ENCODE measurements around the gene KRTAP7-1. TPM values are rescaled to one million over a fixed set of nuclear protein-coding genes. Genes with fewer than 3 reads are reported as not detected.

KRTAP7-1 gene
- total and polyA plus RNA-seq, 10 of the 15 experiments (the other 5 are each of a cell fraction or from before 2014, with no cell fraction given) = not detected

DNA sequence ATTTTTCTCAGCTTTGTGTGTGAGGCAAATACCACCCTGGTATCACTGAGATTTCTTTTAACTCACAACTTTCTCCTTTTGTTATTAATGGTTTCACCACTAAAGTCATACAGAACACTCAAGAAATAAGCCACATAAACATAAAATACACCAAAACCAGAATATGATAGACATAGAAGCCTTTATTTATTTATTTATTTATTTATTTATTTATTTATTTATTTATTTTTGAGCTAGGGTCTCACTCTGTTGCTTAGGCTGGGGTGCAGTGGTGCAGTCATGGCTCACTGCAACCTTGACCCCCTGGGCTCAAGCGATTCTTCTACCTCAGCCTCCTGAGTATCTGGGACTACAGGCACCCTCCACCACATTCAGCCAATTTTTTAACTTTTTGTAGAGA lies 29.0 kb downstream of the KRTAP7-1 start:
- RAD21 ChIA-PET (ENCODE audit: unreplicated experiment) = no interaction called here
- no peak for ATAC-seq
- Histone ChIP-seq H4K20me1 (ENCODE audit: control insufficient read depth, insufficient read depth) (no peaks in the 10 kb centered on the region), H3K27ac (ENCODE audit: control insufficient read depth, insufficient read depth) (no peak overlapping the region), H3K9ac (ENCODE audit: control insufficient read depth, insufficient read depth, low read length) (no peak overlapping the region), H3K4me3 (no peak overlapping the region), H3K79me2 (ENCODE audit: control insufficient read depth, insufficient read depth, low read length) (no peaks in the 10 kb centered on the region), H3K36me3 (ENCODE audit: control insufficient read depth in 2 of 2, insufficient read depth in 2 of 2, low read length in 1 of 2) (no peaks in the 10 kb centered on the region), H3K9me3 (replicated peaks; ENCODE audit: control insufficient read depth, insufficient read depth, low read length) (no peaks in the 10 kb centered on the region), H3K27me3 (replicated peaks in 1 of 2; ENCODE audit: control insufficient read depth in 2 of 2, insufficient read depth in 2 of 2, low read length in 1 of 2) (no peaks in the 10 kb centered on the region), H3K4me1 (ENCODE audit: control insufficient read depth, insufficient read depth, low read length) (no peaks in the 10 kb centered on the region), H3K4me2 (ENCODE audit: control insufficient read depth, insufficient read depth) (no peak overlapping the region), H2AFZ (ENCODE audit: control insufficient read depth, low read depth, low read length) (no peak overlapping the region)
- 0% methylated on average over 1 of the region's 1 CpG for WGBS (ENCODE audit: insufficient coverage, insufficient replicate concordance, low lambda C conversion rate, missing lambda C conversion rate)
- POLR2A ChIA-PET = no interaction called here
- SMC1A ChIA-PET (ENCODE audit: uncharacterized antibody, unreplicated experiment) = no interaction called here
- CTCF ChIA-PET = no interaction called here
- BruUV-seq (replicated peaks) = no TSS peak
- DNase-seq (ENCODE audit: low read depth, low spot score) = no peak
- FAIRE-seq = no peak
- in situ Hi-C loops (cut with MboI) = no loop called here
- TF ChIP-seq RAD21 (IDR thresholded peaks at IDR 0.05; ENCODE audit: insufficient read depth, low read depth, low read length) (no peak), ZSCAN29 (IDR thresholded peaks at IDR 0.05) (no peak), SRF (IDR thresholded peaks at IDR 0.05; ENCODE audit: low read depth in 2 of 2, low read length in 2 of 2) (no peak), RB1 (IDR thresholded peaks at IDR 0.05; ENCODE audit: borderline replicate concordance) (no peak), NFYB (IDR thresholded peaks at IDR 0.05; ENCODE audit: insufficient read depth, low read depth, low read length) (no peak), ZZZ3 (IDR thresholded peaks at IDR 0.05; ENCODE audit: control insufficient read depth, insufficient read length, low read depth) (no peak)
- intact Hi-C loops (cut with micrococcal nuclease; ENCODE audit: unreplicated experiment) = no loop called here

DNA sequence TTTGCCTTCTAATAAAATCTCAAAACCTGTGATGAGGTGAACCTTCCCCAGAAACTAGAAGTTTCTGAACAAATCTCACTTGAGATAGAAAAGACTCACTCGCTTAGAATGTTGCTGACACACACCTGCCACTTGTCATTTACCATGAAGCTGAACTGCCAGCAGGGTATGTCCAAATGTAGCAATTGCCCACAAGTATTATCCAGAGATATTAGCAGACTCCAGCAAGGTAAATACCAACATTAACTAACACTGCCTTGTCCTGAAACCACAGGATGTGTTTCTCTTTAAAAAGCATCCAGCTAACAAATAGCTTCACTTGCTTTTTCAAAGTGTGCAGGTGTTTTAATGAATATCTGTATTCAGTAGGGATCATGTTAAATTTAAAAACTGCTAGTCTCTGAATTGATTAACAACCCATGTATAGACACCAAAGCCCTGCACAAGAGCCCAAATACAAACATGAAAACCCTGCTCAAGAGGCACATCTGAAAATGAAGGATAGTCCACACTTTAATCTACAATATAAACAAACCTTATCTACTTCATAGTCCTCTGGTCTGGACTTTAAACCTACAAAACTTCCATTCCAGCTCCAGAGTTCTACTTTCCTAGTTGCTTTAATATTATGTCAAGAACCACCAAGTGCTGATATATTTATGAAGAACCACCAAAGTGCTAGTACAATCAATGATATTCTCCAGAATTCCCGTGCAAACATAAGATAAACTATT lies 35.8 kb downstream of the KRTAP7-1 start:
- RAD21 ChIA-PET (ENCODE audit: unreplicated experiment) = no interaction called here
- Histone ChIP-seq H3K9me3 (replicated peaks; ENCODE audit: control insufficient read depth, insufficient read depth, low read length) (no peaks in the 10 kb centered on the region), H3K27ac (ENCODE audit: control insufficient read depth, insufficient read depth) (no peak overlapping the region), H3K79me2 (ENCODE audit: control insufficient read depth, insufficient read depth, low read length) (no peaks in the 10 kb centered on the region), H3K9ac (ENCODE audit: control insufficient read depth, insufficient read depth, low read length) (no peak overlapping the region), H2AFZ (ENCODE audit: control insufficient read depth, low read depth, low read length) (no peak overlapping the region), H3K4me2 (ENCODE audit: control insufficient read depth, insufficient read depth) (no peak overlapping the region), H3K4me1 (ENCODE audit: control insufficient read depth, insufficient read depth, low read length) (no peaks in the 10 kb centered on the region), H3K36me3 (ENCODE audit: control insufficient read depth in 2 of 2, insufficient read depth in 2 of 2, low read length in 1 of 2) (no peaks in the 10 kb centered on the region), H3K27me3 (replicated peaks in 1 of 2; ENCODE audit: control insufficient read depth in 2 of 2, insufficient read depth in 2 of 2, low read length in 1 of 2) (no peaks in the 10 kb centered on the region), H3K4me3 (no peak overlapping the region), H4K20me1 (ENCODE audit: control insufficient read depth, insufficient read depth) (no peaks in the 10 kb centered on the region)
- CTCF ChIA-PET = no interaction called here
- in situ Hi-C loops (cut with MboI) = no loop called here
- intact Hi-C loops (cut with micrococcal nuclease; ENCODE audit: unreplicated experiment) = no loop called here
- SMC1A ChIA-PET (ENCODE audit: uncharacterized antibody, unreplicated experiment) = no interaction called here
- WGBS (ENCODE audit: insufficient coverage, insufficient replicate concordance, low lambda C conversion rate, missing lambda C conversion rate) = 0% methylated on average over 2 of the region's 2 CpGs
- no TSS peak for BruUV-seq (replicated peaks)
- FAIRE-seq (no peak), ATAC-seq (no peak), DNase-seq (ENCODE audit: low read depth, low spot score) (no peak)
- POLR2A ChIA-PET = no interaction called here
- no peak for TF ChIP-seq POLR2A (IDR thresholded peaks at IDR 0.05; ENCODE audit: low read depth, low read length)
- TF ChIP-seq, protein P1, sequence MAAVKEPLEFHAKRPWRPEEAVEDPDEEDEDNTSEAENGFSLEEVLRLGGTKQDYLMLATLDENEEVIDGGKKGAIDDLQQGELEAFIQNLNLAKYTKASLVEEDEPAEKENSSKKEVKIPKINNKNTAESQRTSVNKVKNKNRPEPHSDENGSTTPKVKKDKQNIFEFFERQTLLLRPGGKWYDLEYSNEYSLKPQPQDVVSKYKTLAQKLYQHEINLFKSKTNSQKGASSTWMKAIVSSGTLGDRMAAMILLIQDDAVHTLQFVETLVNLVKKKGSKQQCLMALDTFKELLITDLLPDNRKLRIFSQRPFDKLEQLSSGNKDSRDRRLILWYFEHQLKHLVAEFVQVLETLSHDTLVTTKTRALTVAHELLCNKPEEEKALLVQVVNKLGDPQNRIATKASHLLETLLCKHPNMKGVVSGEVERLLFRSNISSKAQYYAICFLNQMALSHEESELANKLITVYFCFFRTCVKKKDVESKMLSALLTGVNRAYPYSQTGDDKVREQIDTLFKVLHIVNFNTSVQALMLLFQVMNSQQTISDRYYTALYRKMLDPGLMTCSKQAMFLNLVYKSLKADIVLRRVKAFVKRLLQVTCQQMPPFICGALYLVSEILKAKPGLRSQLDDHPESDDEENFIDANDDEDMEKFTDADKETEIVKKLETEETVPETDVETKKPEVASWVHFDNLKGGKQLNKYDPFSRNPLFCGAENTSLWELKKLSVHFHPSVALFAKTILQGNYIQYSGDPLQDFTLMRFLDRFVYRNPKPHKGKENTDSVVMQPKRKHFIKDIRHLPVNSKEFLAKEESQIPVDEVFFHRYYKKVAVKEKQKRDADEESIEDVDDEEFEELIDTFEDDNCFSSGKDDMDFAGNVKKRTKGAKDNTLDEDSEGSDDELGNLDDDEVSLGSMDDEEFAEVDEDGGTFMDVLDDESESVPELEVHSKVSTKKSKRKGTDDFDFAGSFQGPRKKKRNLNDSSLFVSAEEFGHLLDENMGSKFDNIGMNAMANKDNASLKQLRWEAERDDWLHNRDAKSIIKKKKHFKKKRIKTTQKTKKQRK (IDR thresholded peaks at IDR 0.05; ENCODE audit: low read depth, low read length) = no peak

All from GM12878 (cell line).